C4-2B (cell line): ENCODE data around the gene TREML4.

Experiments used
- CTCF ChIP-seq: fragments of 450-650 bp; conservative IDR thresholded peaks from 2 replicates; pipeline ENCODE4 v1.5.1; 2017; ENCODE audit warnings: mild to moderate bottlenecking
- ZFX ChIP-seq: fragments of 450-650 bp; IDR thresholded peaks from 2 replicates; pipeline ENCODE4 v1.6.1; 2017

- no peak for TF ChIP-seq CTCF
- no peak for TF ChIP-seq ZFX
Observed at GRCh38 chr6:41231246-41231645, 3.1 kb downstream of the TREML4 start.
